GM15510 (cell line): ENCODE measurements around the gene GRIP2.

Experiments used
- POLR2A ChIP-seq: IDR thresholded peaks from 3 replicates; pipeline ENCODE4 v1.6.1; 2011; ENCODE audit warnings: borderline replicate concordance; ENCODE audit not compliant: insufficient read length; ENCODE audit errors: extremely low read depth

The GRIP2 gene

DNA sequence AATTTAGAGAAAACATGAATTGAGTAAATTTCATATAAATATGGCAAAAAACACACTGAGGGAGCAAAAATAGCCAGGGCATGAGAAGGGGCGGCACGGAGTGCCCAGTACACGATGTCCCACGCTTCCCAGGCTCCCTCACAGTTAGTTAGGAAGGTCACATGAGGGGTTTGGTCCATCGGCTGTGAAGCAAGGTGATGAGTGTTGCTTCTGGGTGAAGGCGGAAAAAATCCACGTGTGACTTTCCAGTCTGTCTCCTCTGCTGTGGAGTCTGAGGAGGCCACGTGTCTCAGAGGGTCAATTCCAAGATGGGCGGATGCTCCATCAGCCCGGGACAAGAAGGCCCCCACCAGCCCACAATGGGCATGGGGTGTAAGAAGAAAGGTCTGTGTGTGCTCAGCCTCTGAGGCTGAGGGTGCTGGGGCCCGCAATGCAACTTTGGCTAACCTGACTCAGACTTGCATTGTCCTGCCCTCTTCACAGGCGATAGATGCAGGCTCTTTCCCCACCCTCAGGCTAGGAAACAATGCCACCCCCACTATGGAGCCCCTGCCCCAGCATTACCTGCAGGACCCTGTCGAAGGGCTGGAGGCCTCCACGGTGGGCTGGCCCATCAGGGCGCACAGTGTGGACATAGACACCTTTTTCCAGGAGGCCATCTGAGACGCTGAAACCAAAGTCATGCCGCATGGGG, 45.7 kb downstream of the GRIP2 start:
- TF ChIP-seq POLR2A = no peak

DNA sequence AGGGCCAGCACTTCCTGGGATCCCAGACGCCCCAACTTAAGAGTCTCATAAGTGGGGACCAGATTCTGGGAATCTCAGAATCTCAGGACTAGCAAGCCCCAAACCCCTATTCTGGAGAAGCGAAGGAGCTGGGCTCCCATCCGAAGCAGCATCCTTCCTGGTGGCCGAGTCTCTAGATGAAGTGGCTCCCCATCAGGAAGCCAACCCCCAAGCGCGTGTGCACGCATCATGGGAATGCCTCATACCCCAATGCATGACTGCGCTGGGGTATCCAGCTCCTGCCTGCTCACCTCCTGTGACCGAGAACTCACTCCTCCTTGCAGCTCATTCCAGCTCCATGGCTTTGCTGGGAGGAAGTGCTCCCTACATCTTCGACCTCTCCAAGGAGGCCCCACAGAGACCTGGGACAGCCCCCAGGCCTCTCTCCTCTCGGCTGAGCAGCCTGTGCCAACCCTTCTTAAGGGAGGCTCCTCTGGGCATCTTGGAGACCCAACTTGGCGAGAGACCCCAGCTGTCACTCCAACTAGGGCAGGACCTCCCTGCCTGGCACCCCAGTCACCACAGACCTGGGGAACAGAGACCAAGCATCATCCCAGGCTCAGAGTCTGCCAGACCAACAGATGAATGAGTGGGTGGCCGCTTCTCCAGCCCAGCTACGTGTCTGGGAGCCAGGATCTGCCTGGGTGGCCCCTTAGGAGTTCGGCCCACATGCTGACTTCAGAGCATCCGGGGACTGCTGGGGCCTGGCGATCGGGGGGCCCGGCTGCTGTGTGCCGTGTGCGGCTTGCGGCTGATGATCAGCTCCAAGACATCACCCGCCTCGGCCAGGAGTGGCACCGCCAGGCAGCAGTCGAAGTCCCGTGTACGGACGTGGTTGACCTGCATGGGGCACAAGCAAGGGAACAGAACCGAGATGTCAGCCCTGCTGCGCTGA, 46.9 kb downstream of the GRIP2 start:
- no peak for TF ChIP-seq POLR2A

DNA sequence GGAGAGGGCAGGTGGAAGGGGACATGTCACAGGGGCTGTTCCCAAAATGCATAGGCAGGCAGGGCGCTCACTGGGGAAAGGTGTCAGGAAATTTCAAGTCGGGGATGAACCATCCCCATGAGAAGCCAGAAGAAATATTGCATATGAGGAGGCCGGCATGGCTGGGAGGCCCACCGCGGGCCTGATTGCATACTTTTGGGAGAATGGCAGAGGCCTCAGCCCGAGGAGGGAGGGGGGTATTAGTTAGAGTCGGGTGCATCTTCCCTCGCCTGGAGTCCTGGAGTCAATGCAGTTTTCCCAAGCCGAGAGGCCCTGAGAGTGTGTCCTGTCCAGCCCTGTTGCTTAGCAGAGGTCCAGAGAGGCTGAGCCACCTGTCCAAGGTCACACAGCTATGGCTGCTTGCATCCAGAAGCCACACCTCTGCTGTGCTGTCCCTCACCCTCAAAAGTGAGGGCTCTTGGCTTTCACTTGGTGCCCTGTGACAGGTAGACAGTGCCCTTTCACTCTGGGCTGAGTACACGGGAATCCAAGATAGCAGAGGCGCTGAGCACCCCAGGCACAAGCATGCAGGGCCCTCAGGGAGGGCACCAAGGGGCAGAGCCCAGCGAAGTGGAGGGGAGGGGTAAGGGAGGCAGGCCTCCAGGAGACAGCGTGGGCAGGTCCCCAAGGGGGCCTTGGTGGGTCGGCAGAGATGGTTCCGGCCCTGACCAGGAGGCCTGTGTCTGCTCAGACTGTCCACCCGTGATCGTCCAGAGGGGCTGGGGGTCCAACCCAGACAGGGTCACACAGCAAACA, 48.5 kb downstream of the GRIP2 start:
- TF ChIP-seq POLR2A = no peak

DNA sequence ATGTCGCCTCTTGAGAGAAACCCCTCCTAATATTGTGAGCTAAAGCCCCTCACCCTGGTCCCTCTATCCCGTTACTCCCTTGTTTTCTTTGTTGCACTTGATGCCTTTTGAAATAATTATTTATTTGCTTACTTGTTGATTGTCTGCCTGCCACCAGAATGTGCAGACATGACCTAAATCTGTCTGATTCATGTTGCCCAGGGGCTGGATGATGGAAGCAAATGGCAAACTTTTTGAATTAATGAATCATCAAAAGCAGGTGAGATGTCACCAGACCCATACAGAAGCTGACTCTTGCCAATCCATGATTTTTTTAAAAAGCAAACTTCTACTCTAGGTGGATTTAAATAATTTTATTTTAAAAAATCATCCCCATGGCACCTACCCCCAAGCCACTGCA, 49.3 kb downstream of the GRIP2 start:
- no peak for TF ChIP-seq POLR2A

DNA sequence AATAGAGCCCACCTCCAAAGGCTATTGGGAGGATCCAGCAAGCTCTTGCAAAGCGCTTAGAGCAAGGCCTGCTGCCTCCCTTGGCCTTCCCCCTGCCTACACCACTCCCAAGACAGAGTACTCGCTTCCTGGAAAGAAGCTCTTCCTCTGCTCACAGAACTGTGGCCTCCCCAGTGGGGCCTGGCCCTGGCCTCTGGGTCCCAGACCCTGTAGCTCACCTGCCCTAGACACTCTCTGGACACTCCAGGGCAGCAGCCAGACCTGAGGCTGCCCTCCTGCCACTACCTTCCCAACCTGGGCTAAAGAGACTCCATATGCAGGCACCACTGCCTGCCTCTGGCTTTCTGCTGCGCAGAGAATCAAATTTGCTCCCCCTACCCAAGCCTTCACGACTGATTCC, 49.9 kb downstream of the GRIP2 start:
- no peak for TF ChIP-seq POLR2A

DNA sequence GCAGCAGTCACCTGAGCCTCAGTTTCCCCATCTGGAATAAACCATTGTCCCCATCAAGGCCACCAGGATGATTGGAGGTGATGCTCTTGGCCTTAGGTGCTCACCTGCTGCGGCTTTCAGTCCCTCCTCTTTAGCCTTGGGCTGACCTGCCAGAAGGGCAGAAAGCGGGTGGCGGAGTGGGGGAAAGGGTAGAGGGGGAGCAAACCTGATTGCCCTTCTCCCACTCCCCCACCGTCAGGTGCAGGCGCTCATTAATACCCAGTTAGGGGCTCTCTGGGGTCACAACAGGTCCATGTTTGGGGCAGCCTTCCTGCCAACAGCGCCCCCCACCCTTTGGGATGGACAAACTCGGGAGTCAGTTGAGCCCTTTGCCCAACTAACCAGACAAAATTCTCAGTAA, 50.5 kb downstream of the GRIP2 start:
- TF ChIP-seq POLR2A = no peak

DNA sequence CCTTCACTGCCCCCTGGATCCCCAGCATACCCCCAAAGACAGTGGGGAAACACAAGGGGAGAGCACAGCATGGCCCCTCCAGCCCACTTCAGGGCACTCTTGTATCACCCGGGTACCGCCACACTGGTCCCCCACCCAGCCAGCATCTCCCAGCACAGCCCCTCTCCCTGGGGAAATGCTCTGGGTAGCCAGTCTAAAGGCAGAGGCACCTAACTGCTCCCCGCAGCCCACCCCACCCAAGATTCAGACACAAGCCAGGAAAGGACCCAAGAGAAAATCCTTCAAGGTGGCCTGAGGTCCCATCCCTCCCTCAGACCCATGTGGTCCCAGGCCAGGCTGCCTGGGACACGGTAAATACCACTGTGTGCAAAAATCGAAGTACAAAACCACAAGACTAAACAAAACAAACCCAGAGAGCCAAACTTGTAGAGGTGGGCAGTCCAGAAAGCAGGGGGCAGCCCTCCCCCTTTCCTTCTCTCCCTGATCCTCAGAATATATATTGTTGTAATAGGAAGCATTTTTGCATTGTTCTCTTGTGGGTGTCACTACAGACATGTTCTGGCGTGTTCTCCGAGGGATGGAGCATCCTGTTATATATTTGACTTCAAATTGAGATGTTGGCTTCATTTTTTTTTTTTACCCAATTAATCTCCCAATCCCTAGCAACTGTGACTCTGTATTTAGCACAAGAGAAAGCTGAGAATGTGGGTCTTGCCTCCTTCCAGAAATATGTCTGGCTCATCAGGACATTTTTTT, 51.7 kb downstream of the GRIP2 start:
- TF ChIP-seq POLR2A = no peak

DNA sequence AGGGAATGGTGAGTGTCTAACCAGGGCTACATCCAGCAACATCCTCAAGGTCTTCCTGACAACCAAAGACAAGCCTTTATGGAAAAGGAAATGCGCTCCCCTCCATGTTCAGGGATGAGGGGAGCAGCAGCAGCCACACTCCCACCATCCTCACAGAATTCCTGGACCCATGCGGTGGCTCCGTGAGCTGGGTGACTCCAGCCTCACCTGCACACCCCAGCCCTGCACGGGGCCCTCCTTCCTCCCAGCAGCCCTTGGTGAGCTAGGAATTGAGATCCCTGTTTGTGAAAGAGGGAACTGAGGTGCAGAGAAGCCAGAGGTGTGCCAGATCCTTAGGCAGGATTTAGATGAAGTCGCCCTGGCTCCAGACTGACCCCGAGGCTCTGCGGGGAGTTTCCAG, 52.3 kb downstream of the GRIP2 start:
- no peak for TF ChIP-seq POLR2A

DNA sequence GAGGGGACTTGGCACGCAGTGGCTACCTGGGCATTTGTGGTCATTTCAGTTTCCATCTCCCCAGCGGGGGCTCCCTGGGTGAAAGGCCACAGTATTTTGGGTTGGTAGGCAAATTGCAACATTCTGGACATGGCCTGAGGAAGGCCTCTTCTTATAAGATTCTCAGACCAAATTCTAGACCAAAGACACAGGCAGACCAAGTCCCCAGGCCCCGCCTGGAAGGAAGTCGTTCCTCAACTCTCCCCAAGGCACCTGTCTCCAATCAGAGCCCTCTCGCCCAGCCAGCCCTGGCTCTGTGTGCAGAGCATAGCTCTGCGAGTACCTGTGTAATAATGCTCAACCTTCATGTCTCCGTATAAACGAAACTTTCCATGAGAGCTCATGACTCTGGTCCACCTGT, 53.1 kb downstream of the GRIP2 start:
- TF ChIP-seq POLR2A = no peak

DNA sequence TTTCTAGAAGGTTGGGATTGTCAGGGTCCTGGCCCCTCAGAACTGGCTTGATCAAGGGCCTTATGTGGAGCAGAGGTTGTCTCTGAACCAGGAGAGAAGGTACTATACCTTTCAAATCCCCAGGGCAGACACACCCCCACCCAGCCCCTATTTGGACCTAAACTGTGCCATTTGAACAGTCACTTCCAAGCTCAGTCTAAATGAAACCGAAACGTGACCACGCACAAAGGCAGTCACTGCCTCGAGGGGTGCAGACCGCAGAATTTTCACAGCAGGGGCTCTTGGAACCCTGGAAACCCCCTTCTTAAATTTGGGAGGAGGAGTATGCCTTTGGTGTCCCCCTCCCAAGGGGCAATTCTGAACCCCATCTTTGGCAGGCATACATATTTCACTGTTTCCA, 53.7 kb downstream of the GRIP2 start:
- no peak for TF ChIP-seq POLR2A

DNA sequence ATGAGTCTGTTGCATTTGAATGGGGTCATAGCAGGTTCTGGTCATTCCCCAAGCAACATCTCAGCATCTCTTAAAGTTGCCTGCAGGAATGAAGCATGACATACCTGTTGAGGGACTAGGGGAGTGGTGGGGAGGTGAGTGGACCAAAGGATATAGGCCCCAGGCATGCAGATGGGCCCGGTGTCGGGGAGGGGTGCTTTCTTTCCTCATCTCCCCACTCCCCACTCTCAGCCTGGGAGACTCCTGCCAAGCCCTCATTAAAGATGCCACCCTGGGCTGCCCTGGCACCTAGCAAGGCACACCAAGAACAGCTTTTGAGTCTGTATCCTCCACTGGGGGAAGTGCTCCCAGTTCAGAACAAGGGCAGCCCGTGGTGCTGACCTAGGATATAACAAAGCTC, 54.2 kb downstream of the GRIP2 start:
- TF ChIP-seq POLR2A = no peak

DNA sequence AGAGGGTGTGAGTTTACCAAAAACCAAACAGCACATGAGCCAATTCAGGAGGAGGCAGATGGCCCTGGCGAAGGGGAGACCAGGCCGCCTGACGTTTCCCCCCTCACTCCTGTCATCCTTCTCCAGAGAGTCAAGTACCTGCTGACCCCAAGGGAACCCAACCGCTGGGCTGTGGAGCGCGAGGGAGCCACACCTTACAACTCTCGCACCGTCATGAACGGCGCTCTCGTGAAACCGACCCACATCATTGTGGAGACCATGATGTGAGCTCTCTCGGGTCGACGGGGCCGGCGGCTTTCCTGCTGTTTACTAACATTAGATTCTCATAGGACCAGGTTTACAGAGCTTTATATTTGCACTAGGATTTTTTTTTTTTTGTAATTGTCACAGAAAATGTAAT, 55.4 kb downstream of the GRIP2 start:
- TF ChIP-seq POLR2A = no peak

DNA sequence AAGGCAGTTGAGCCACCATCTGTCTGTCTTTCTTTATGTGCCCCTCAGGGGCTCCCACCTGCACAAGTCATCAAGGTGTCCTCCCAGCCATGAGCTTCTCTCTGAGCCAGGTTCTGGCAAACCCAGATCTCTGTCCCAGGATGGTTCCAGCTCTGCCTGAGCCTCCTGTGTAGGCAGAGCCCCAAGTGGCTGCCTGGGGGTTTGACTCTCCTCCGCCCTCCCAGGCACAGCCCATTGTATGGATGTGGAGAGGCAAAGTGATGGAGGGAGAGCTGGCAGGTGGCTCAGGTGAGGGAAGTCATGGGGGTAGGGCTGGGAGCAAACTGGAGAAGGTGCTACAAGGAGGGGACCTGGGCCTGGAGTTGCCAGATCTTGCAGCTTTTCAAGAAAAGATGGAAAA, 56.9 kb downstream of the GRIP2 start:
- no peak for TF ChIP-seq POLR2A

DNA sequence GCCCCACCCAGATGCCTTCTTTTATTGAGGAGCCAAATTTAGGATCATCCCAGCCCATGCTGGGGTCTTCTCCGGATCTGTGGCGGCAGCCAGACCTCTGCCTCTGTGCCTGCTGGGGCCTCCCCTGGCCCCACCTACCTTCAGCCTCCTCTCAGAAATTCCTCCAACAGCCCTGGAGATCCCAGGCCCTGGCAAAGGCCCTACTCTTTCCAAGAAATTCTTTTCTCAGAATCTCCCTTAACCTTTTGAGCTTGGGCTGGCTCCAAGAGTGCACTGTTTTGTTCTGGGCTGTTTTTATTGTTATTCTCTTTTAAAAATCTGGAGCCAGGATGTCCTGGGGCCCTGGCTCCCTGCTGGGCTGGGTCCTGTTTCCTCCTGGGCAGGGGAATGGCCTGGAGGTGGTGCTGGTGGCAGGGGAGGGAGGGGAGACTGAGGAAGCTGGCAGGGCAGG, 57.8 kb downstream of the GRIP2 start:
- TF ChIP-seq POLR2A = no peak
